ENCODE data around the gene DSTYK. TPM values are rescaled to one million over a fixed set of nuclear protein-coding genes. Genes with fewer than 3 reads are reported as not detected.
"Not testable (repeated sequence)": the region's sequence is repeated elsewhere in the genome, so short reads cannot be mapped to it uniquely, and the experiment has no call there.

The DSTYK gene
- total and polyA plus RNA-seq, 7 experiments from 2014 or later, result 6.4 to 18.5 (median 11.8) TPM

DNA sequence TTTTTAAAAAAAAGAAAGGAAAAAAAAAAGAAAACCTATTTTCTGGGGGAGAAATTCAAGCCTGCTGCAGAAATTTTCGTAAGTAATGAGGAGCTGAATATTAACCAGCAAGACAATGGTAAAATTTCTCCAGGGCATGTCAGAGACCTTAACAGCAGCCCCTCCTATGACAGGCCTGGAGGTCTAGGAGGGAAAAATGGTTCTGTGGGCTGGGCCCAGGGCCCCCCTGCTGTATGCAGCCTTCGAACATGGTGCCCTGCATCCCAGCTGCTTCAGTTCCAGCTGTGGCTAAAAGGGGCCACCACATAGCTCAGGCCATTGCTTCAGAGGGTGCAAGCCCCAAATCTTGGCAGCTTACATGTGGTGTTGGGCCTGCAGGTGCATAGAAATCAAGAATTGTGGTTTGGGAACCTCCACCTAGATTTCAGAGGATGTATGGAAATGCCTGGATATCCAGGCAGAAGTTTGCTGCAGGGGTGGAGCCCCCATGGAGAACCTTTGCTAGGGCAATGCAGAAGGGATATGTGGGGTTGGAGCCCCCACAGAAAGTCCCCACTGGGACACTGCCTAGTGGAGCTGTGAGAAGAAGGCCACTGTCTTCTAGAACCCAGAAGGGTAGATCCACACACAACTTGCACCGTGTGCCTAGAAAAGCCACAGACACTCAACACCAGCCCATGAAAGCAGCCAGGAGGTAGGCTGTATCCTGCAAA is 55.7 kb downstream of the DSTYK start:
- DNase-seq; CTCF ChIA-PET; H3K4me3 Mint-ChIP-seq; H3K27ac ChIP-seq (ENCODE audit: low read depth, low read length); H3K4me3 ChIP-seq (ENCODE audit: low read length); H3K4me1 ChIP-seq (ENCODE audit: control insufficient read depth in 2 of 2, insufficient read depth in 2 of 2, low read length in 2 of 2); POLR2A ChIA-PET; H3K4me1 Mint-ChIP-seq; intact Hi-C loops (cut with micrococcal nuclease); ATAC-seq; H3K27me3 ChIP-seq (ENCODE audit: control insufficient read depth in 2 of 2, insufficient read depth in 2 of 2, low read length in 2 of 2); H3K27me3 Mint-ChIP-seq: not testable (repeated sequence)
- Mint-ChIP-seq H3K36me3 (peaks cover 38 to 72% (median 58%) of the 10 kb centered on the region in 5 donors), H3K9me3 (peaks cover 0 to 21% (median 9%) of the 10 kb centered on the region in 11 donors), H3K27ac (peak overlapping the region in 1 of 9 donors; percentile 15)
- Histone ChIP-seq H3K9me3 (ENCODE audit: control insufficient read depth in 2 of 3, low read length in 3 of 3) (peaks cover 0 to 11% (median 0%) of the 10 kb centered on the region in 3 experiments), H3K36me3 (ENCODE audit: control insufficient read depth in 2 of 3, insufficient read depth in 3 of 3, low read length in 3 of 3) (peaks cover 14 to 79% (median 26%) of the 10 kb centered on the region in 3 experiments)

GRCh38 chr1:205152505-205152904 is 59.0 kb downstream of the DSTYK start:
- Histone ChIP-seq H3K4me3 (ENCODE audit: low read length) (no peak overlapping the region), H3K27me3 (ENCODE audit: control insufficient read depth in 2 of 2, insufficient read depth in 2 of 2, low read length in 2 of 2) (no peaks in the 10 kb centered on the region), H3K9me3 (ENCODE audit: control insufficient read depth in 2 of 3, low read length in 3 of 3) (peaks cover 0 to 11% (median 0%) of the 10 kb centered on the region in 3 experiments), H3K27ac (ENCODE audit: low read depth, low read length) (no peak overlapping the region), H3K36me3 (ENCODE audit: control insufficient read depth in 2 of 3, insufficient read depth in 3 of 3, low read length in 3 of 3) (peaks cover 11 to 71% (median 19%) of the 10 kb centered on the region in 3 experiments), H3K4me1 (ENCODE audit: control insufficient read depth in 2 of 2, insufficient read depth in 2 of 2, low read length in 2 of 2) (no peaks in the 10 kb centered on the region)
- peaks cover 0 to 3% (median 0%) of the 10 kb centered on the region in 7 donors for H3K4me1 Mint-ChIP-seq
- no peak overlapping the region for H3K4me3 Mint-ChIP-seq
- ChIA-PET POLR2A (no interaction called here), CTCF (no interaction called here)
- peak overlapping the region in 1 of 9 donors; percentile 48 for H3K27ac Mint-ChIP-seq
- intact Hi-C loops (cut with micrococcal nuclease), result no loop called here
- DNase-seq (no peak), ATAC-seq (no peak)
- peaks cover 30 to 67% (median 47%) of the 10 kb centered on the region in 5 donors for H3K36me3 Mint-ChIP-seq
- no peaks in the 10 kb centered on the region for H3K27me3 Mint-ChIP-seq
- H3K9me3 Mint-ChIP-seq, result peaks cover 0 to 19% (median 8%) of the 10 kb centered on the region in 11 donors

DNA sequence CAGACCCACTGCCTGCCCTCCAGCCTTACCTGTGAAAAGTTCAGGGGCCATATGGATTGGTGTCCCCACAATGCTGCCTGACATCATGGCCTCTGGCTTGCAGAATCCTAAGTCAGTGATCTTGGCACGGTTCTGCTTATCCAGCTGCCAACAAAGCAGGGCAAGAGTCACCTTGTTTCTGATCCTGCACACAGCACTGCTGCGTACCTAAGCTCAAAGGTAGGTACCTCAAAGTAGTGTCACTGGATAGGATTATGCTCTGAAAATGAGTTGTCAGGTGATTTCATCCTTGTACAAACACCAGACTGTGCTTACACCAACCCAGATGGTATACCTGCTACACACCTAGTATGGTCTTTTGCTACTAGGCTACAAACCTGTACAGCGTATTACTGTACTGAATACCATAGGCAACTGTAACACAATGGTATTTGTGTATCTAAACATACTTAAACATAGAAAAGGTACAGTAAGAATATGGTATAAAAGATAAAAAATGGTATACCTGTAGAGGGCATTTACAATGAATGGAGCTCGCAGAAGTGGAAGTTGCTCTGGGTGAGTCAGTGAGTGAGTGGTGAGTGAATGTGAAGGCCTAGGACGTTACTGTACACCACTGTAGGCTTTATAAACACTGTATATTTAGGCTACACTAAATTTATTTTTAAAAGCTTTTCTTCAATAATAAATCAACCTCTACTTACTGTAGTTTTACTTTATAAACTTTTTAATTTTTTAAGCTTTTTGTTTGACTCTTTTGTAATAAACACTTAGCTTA is 60.7 kb downstream of the DSTYK start:
- peaks cover 0 to 69% (median 8%) of the 10 kb centered on the region in 3 experiments for H3K36me3 ChIP-seq (ENCODE audit: control insufficient read depth in 2 of 3, insufficient read depth in 3 of 3, low read length in 3 of 3)
- peaks cover 0 to 3% (median 0%) of the 10 kb centered on the region in 3 experiments for H3K9me3 ChIP-seq (ENCODE audit: control insufficient read depth in 2 of 3, low read length in 3 of 3)
- Mint-ChIP-seq H3K9me3 (peaks cover 0 to 5% (median under 1%) of the 10 kb centered on the region in 11 donors), H3K36me3 (peaks cover 14 to 58% (median 31%) of the 10 kb centered on the region in 5 donors), H3K27me3 (no peaks in the 10 kb centered on the region), H3K27ac (peak overlapping the region in 1 of 9 donors; percentile 59), H3K4me1 (peaks cover 0 to 3% (median 0%) of the 10 kb centered on the region in 7 donors), H3K4me3 (no peak overlapping the region)
- no peak overlapping the region for H3K27ac ChIP-seq (ENCODE audit: low read depth, low read length)
- ChIA-PET CTCF (interaction anchor here (0.8 to 1.3 kb wide), 4 partner anchors 9 to 105 kb away, joined by 3 to 5 read pairs (median 4); no protein-coding TSS in a partner anchor), POLR2A (interaction anchor here (1.0 kb wide), 1 partner anchor 29 kb away, joined by 4 read pairs; the partner anchor contains the start of gene RBBP5)
- no peak for ATAC-seq
- H3K27me3 ChIP-seq (ENCODE audit: control insufficient read depth in 2 of 2, insufficient read depth in 2 of 2, low read length in 2 of 2), result no peaks in the 10 kb centered on the region
- DNase-seq, result no peak
- H3K4me3 ChIP-seq (ENCODE audit: low read length), result no peak overlapping the region
- H3K4me1 ChIP-seq (ENCODE audit: control insufficient read depth in 2 of 2, insufficient read depth in 2 of 2, low read length in 2 of 2), result no peaks in the 10 kb centered on the region
- intact Hi-C loops (cut with micrococcal nuclease), result no loop called here

GRCh38 chr1:205147191-205147835 is 64.2 kb downstream of the DSTYK start:
- ChIA-PET POLR2A (no interaction called here), CTCF (interaction anchor here (0.6 to 1.3 kb wide), 3 partner anchors 22 to 1277 kb away, joined by 3 to 4 read pairs (median 3); no protein-coding TSS in a partner anchor)
- Mint-ChIP-seq H3K4me1 (peaks cover 0 to 1% (median 0%) of the 10 kb centered on the region in 7 donors), H3K36me3 (peaks cover 5 to 37% (median 14%) of the 10 kb centered on the region in 5 donors), H3K27me3 (no peaks in the 10 kb centered on the region), H3K4me3 (no peak overlapping the region), H3K27ac (no peak overlapping the region), H3K9me3 (no peaks in the 10 kb centered on the region)
- ATAC-seq, result no peak
- H3K27me3 ChIP-seq (ENCODE audit: control insufficient read depth in 2 of 2, insufficient read depth in 2 of 2, low read length in 2 of 2), result no peaks in the 10 kb centered on the region
- no peak overlapping the region for H3K4me3 ChIP-seq (ENCODE audit: low read length)
- no peak for DNase-seq
- no peaks in the 10 kb centered on the region for H3K9me3 ChIP-seq (ENCODE audit: control insufficient read depth in 2 of 3, low read length in 3 of 3)
- intact Hi-C loops (cut with micrococcal nuclease), result no loop called here
- no peaks in the 10 kb centered on the region for H3K4me1 ChIP-seq (ENCODE audit: control insufficient read depth in 2 of 2, insufficient read depth in 2 of 2, low read length in 2 of 2)
- H3K36me3 ChIP-seq (ENCODE audit: control insufficient read depth in 2 of 3, insufficient read depth in 3 of 3, low read length in 3 of 3), result peaks cover 0 to 44% (median 4%) of the 10 kb centered on the region in 3 experiments
- H3K27ac ChIP-seq (ENCODE audit: low read depth, low read length), result no peak overlapping the region

DNA sequence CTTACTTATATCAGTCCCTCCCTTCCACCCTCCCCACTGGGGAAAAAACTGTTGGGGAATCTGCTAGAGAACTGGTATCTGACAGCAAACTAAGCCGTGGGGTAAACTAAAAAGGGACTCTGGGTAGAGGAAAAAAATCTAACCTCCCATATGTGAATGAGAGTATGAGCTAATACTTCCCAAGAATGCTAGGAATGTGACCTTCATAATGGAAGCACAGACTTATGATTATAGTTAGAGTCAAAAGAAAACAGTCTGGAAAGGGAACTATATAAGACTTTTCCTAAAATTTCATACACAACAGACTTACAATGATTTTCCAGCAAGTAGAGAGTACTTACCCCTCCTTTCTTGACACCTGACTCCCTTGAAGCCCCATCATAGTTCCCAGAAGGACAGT is 66.8 kb downstream of the DSTYK start:
- H3K27me3 Mint-ChIP-seq, result no peaks in the 10 kb centered on the region
- H3K4me1 Mint-ChIP-seq, result peaks cover 2 to 11% (median 8%) of the 10 kb centered on the region in 7 donors
- H3K27ac Mint-ChIP-seq, result peak overlapping the region in 4 of 9 donors; percentile 2 to 69 (median 24)

More for the DNA sequence above, 66.8 kb downstream of the DSTYK start:
- H3K27me3 ChIP-seq (ENCODE audit: control insufficient read depth in 2 of 2, insufficient read depth in 2 of 2, low read length in 2 of 2), result no peaks in the 10 kb centered on the region
- no peaks in the 10 kb centered on the region for H3K9me3 ChIP-seq (ENCODE audit: control insufficient read depth in 2 of 3, low read length in 3 of 3)
- DNase-seq (no peak), ATAC-seq (no peak)
- intact Hi-C loops (cut with micrococcal nuclease), result loop anchor here (5.0 kb wide), 2 partner anchors 37 to 113 kb away; no protein-coding TSS in a partner anchor
- peaks cover 0 to 31% (median 4%) of the 10 kb centered on the region in 3 experiments for H3K36me3 ChIP-seq (ENCODE audit: control insufficient read depth in 2 of 3, insufficient read depth in 3 of 3, low read length in 3 of 3)
- Mint-ChIP-seq H3K9me3 (no peaks in the 10 kb centered on the region), H3K36me3 (peaks cover 5 to 28% (median 8%) of the 10 kb centered on the region in 5 donors), H3K4me3 (no peak overlapping the region)
- H3K4me1 ChIP-seq (ENCODE audit: control insufficient read depth in 2 of 2, insufficient read depth in 2 of 2, low read length in 2 of 2), result no peaks in the 10 kb centered on the region
- CTCF ChIA-PET, result interaction anchor here (1.0 kb wide), 1 partner anchor 111 kb away, joined by 3 read pairs; no protein-coding TSS in a partner anchor
- POLR2A ChIA-PET, result interaction anchor here (0.5 to 1.1 kb wide), 2 partner anchors 19 to 22 kb away, joined by 3 to 8 read pairs; no protein-coding TSS in a partner anchor
- no peak overlapping the region for H3K27ac ChIP-seq (ENCODE audit: low read depth, low read length)
- no peak overlapping the region for H3K4me3 ChIP-seq (ENCODE audit: low read length)

All from naive thymus-derived CD4-positive, alpha-beta T cell (primary cell).